Measurements from ENCODE around the gene KHDRBS1. TPM values are rescaled to one million over a fixed set of nuclear protein-coding genes. Genes with fewer than 3 reads are reported as not detected.

Gene KHDRBS1
- total RNA-seq, 2 donors from 2014 or later, result 36.6 to 37.1 TPM

DNA sequence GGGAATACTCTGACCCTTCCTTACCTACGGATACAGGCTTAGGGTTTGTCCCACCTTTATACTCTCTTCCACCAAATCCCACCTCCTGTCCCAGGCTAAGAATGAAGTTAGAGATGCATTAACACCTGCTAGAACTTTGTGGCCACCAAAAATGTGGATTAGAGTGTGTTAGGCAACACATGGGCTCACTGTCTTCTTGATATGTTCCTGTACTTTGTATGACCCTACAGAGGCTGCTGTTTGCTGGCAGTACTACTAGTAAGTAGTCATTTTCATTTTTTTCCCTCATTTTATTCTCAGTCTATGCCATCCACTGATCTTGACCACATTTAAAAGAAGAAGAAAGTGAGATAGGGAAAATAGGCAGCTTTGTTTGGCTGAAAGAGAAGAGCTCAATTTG, 38.0 kb downstream of the KHDRBS1 start:
- TF ChIP-seq, protein P1, sequence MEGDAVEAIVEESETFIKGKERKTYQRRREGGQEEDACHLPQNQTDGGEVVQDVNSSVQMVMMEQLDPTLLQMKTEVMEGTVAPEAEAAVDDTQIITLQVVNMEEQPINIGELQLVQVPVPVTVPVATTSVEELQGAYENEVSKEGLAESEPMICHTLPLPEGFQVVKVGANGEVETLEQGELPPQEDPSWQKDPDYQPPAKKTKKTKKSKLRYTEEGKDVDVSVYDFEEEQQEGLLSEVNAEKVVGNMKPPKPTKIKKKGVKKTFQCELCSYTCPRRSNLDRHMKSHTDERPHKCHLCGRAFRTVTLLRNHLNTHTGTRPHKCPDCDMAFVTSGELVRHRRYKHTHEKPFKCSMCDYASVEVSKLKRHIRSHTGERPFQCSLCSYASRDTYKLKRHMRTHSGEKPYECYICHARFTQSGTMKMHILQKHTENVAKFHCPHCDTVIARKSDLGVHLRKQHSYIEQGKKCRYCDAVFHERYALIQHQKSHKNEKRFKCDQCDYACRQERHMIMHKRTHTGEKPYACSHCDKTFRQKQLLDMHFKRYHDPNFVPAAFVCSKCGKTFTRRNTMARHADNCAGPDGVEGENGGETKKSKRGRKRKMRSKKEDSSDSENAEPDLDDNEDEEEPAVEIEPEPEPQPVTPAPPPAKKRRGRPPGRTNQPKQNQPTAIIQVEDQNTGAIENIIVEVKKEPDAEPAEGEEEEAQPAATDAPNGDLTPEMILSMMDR (IDR thresholded peaks at IDR 0.05), result no peak
- TF ChIP-seq POLR2A (IDR thresholded peaks at IDR 0.05), result no peak
- ATAC-seq, result no peak
- 79 to 90% methylated on average over 1 of the region's 1 CpG for WGBS, 2 donors

DNA sequence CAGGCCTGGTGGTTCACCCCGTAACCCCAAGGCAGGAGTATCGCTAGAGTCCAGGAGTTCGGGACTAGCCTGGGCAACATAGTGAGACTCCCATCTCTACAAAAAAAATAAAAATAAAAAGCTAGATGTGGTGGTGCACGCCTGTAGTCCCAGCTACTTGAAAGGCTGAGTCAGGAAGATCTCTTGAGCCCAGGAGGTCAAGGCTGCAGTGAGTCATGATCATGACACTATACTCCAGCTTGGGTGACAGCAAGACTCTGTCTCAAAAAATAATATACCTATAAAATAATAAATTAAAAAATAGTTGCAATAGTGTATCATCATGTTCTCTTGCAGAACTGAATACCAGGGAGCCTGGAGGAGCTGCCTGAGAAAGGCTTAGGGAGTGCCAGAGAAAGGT, 39.2 kb downstream of the KHDRBS1 start:
- Histone ChIP-seq H3K4me1 (no peaks in the 10 kb centered on the region), H3K27ac (no peak overlapping the region), H3K4me3 (no peak overlapping the region), H3K36me3 (replicated peaks in 1 of 2; ENCODE audit: insufficient read depth in 1 of 2, low read depth in 2 of 2) (peaks cover 6 to 7% of the 10 kb centered on the region in 2 donors), H3K27me3 (no peaks in the 10 kb centered on the region), H3K9me3 (no peaks in the 10 kb centered on the region)
- ATAC-seq (no peak), DNase-seq (no peak)
- intact Hi-C loops (cut with DNase I), result no loop called here
- TF ChIP-seq, protein P1 (IDR thresholded peaks at IDR 0.05), result no peak
- TF ChIP-seq POLR2A (IDR thresholded peaks at IDR 0.05), result no peak
- 94 to 96% methylated on average over 4 of the region's 4 CpGs for WGBS, 2 donors

More for the DNA sequence above, 38.0 kb downstream of the KHDRBS1 start:
- H3K27ac ChIP-seq, result no peak overlapping the region
- no peaks in the 10 kb centered on the region for H3K27me3 ChIP-seq
- no peak overlapping the region for H3K4me3 ChIP-seq
- no peaks in the 10 kb centered on the region for H3K9me3 ChIP-seq
- intact Hi-C loops (cut with DNase I), result no loop called here
- H3K4me1 ChIP-seq, result no peaks in the 10 kb centered on the region
- DNase-seq, result no peak
- H3K36me3 ChIP-seq (replicated peaks in 1 of 2; ENCODE audit: insufficient read depth in 1 of 2, low read depth in 2 of 2), result peaks cover 5 to 6% of the 10 kb centered on the region in 2 donors

DNA sequence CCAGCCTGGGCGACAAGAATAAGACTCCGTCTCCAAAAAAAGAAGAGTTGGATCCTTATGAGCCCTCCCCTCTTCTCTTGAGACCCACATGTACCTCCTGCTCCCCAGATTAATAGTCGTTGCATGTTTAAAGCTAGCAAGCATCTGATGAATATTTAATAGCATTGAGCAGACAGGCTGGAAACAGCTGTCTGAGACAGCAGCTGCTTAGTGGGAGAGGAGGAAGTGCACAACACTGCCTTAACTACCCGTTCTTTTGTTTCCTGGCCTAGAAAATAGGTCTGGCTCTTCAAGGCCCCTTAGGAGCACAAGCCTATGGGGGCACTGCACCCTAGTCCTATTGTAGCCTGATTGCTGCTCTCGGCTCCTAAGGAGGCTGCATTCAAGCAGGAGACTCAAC, 41.7 kb downstream of the KHDRBS1 start:
- 90 to 92% methylated on average over 5 of the region's 5 CpGs for WGBS, 2 donors
- Histone ChIP-seq H3K4me3 (no peak overlapping the region), H3K27me3 (no peaks in the 10 kb centered on the region), H3K9me3 (no peaks in the 10 kb centered on the region), H3K4me1 (no peaks in the 10 kb centered on the region), H3K27ac (no peak overlapping the region), H3K36me3 (replicated peaks in 1 of 2; ENCODE audit: insufficient read depth in 1 of 2, low read depth in 2 of 2) (peaks cover 6 to 16% of the 10 kb centered on the region in 2 donors)
- TF ChIP-seq, protein P1 (IDR thresholded peaks at IDR 0.05), result no peak
- no peak for TF ChIP-seq POLR2A (IDR thresholded peaks at IDR 0.05)
- DNase-seq (no peak), ATAC-seq (no peak)
- intact Hi-C loops (cut with DNase I), result no loop called here

DNA sequence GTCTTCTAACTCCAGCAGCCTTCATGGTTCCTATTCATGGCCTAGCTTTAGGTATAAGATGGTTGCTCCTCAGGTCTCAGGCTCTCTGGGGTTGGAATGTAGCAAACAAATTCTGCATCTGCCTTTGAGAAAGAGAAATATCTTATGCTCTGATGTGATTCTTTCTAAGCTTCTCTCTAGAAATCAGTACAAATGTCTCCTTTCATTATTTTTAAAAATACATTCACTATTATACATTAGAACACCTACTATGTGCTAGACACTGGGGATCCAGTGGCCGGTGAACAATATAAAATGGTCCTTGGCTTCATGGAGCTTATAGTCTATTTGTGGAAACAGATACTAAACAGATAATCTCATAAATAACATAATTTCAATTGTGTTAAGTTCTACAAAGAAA, 42.9 kb downstream of the KHDRBS1 start:
- H3K27me3 ChIP-seq, result no peaks in the 10 kb centered on the region
- peaks cover 12 to 21% of the 10 kb centered on the region in 2 donors for H3K36me3 ChIP-seq (replicated peaks in 1 of 2; ENCODE audit: insufficient read depth in 1 of 2, low read depth in 2 of 2)
- WGBS, 2 donors, result 86 to 94% methylated on average over 1 of the region's 1 CpG
- H3K4me1 ChIP-seq, result no peaks in the 10 kb centered on the region
- no peak overlapping the region for H3K4me3 ChIP-seq
- no peaks in the 10 kb centered on the region for H3K9me3 ChIP-seq
- H3K27ac ChIP-seq, result no peak overlapping the region
- no peak for DNase-seq
- no peak for ATAC-seq
- TF ChIP-seq, protein P1 (IDR thresholded peaks at IDR 0.05), result no peak
- no peak for TF ChIP-seq POLR2A (IDR thresholded peaks at IDR 0.05)
- intact Hi-C loops (cut with DNase I), result no loop called here

DNA sequence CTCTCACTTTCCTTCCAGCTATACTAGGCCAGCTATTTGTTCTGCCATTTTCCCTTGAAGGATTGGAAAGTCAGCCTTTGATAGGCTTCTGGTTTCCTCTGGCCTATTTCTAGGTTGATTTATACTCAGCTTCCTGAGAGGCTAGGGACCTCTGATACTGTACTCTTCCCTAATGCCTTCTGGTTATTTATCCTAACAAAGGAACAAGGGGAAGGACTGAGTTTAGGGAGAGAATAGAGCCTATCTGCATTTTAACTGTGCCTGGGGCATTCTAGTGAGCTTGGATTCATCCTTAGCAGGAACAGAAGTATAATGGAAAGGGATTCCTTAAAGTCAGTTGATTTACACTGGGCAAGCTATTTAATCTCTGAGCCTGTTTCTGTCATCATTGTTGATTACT, 47.2 kb downstream of the KHDRBS1 start:
- TF ChIP-seq, protein P1 (IDR thresholded peaks at IDR 0.05), result no peak
- TF ChIP-seq POLR2A (IDR thresholded peaks at IDR 0.05), result no peak
- H3K36me3 ChIP-seq (replicated peaks in 1 of 2; ENCODE audit: insufficient read depth in 1 of 2, low read depth in 2 of 2), result peaks cover 6 to 18% of the 10 kb centered on the region in 2 donors
- H3K4me3 ChIP-seq, result no peak overlapping the region
- H3K27ac ChIP-seq, result no peak overlapping the region
- H3K4me1 ChIP-seq, result peaks cover 11% of the 10 kb centered on the region
- DNase-seq (no peak), ATAC-seq (no peak)
- no peaks in the 10 kb centered on the region for H3K27me3 ChIP-seq
- intact Hi-C loops (cut with DNase I), result no loop called here
- no peaks in the 10 kb centered on the region for H3K9me3 ChIP-seq

Measured in body of pancreas (tissue), 4 donors.